ENCODE measurements around the gene CACNA1B. TPM values are rescaled to one million over a fixed set of nuclear protein-coding genes. Genes with fewer than 3 reads are reported as not detected.

CACNA1B gene
- total and polyA plus RNA-seq, 8 donors = 0.03 to 2.2 (median 0.51) TPM; not detected in 2

- H3K9me3 ChIP-seq = no peaks in the 10 kb centered on the region
- no peak overlapping the region for H3K4me3 ChIP-seq
- 50 to 71% (median 60%) methylated on average over 6 to 9 of the region's 9 CpGs for WGBS, 5 donors
- H3K36me3 ChIP-seq = no peaks in the 10 kb centered on the region
- no peaks in the 10 kb centered on the region for H3K4me1 ChIP-seq
- H3K27me3 ChIP-seq = peaks cover 0 to 21% (median 0%) of the 10 kb centered on the region in 3 donors
- TF ChIP-seq CTCF (IDR thresholded peaks at IDR 0.05) (no peak), EP300 (IDR thresholded peaks at IDR 0.05) (no peak), POLR2AphosphoS5 (IDR thresholded peaks at IDR 0.05) (no peak), POLR2A (IDR thresholded peaks at IDR 0.05) (no peak)
- intact Hi-C loops (cut with DNase I; ENCODE audit: low total_unique reads) = no loop called here
- H3K27ac ChIP-seq = no peak overlapping the region
- DNase-seq = peak in 1 of 2 donors; percentile 14
Measured at GRCh38 chr9:138072897-138073296, 195.3 kb downstream of the CACNA1B start.

GRCh38 chr9:138073408-138073807 is 195.8 kb downstream of the CACNA1B start:
- WGBS, 5 donors = 79 to 87% (median 81%) methylated on average over 12 of the region's 12 CpGs
- Histone ChIP-seq H3K9me3 (no peaks in the 10 kb centered on the region), H3K4me3 (no peak overlapping the region), H3K27me3 (peaks cover 0 to 24% (median 0%) of the 10 kb centered on the region in 3 donors), H3K4me1 (no peaks in the 10 kb centered on the region), H3K36me3 (no peaks in the 10 kb centered on the region), H3K27ac (no peak overlapping the region)
- DNase-seq = no peak
- intact Hi-C loops (cut with DNase I; ENCODE audit: low total_unique reads) = no loop called here
- TF ChIP-seq POLR2A (IDR thresholded peaks at IDR 0.05) = no peak
- no peak for TF ChIP-seq CTCF (IDR thresholded peaks at IDR 0.05)
- TF ChIP-seq POLR2AphosphoS5 (IDR thresholded peaks at IDR 0.05) = no peak
- TF ChIP-seq EP300 (IDR thresholded peaks at IDR 0.05) = no peak

GRCh38 chr9:138073808-138074207 is 196.2 kb downstream of the CACNA1B start:
- Histone ChIP-seq H3K4me3 (no peak overlapping the region), H3K27ac (no peak overlapping the region), H3K9me3 (no peaks in the 10 kb centered on the region), H3K4me1 (no peaks in the 10 kb centered on the region), H3K27me3 (peaks cover 0 to 20% (median 0%) of the 10 kb centered on the region in 3 donors), H3K36me3 (no peaks in the 10 kb centered on the region)
- TF ChIP-seq EP300 (IDR thresholded peaks at IDR 0.05) (no peak), POLR2AphosphoS5 (IDR thresholded peaks at IDR 0.05) (no peak), POLR2A (IDR thresholded peaks at IDR 0.05) (no peak), CTCF (IDR thresholded peaks at IDR 0.05) (no peak)
- peak in 1 of 2 donors; percentile 16 for DNase-seq
- intact Hi-C loops (cut with DNase I; ENCODE audit: low total_unique reads) = no loop called here
- 83 to 91% (median 89%) methylated on average over 9 to 12 of the region's 12 CpGs for WGBS, 5 donors

GRCh38 chr9:138074516-138074915 is 196.9 kb downstream of the CACNA1B start:
- H3K27me3 ChIP-seq = peaks cover 0 to 20% (median 0%) of the 10 kb centered on the region in 3 donors
- no peaks in the 10 kb centered on the region for H3K4me1 ChIP-seq
- WGBS, 5 donors = 84 to 92% (median 88%) methylated on average over 14 to 18 of the region's 18 CpGs
- H3K36me3 ChIP-seq = no peaks in the 10 kb centered on the region
- H3K9me3 ChIP-seq = no peaks in the 10 kb centered on the region
- peak in 1 of 2 donors; percentile 15 for DNase-seq
- no peak overlapping the region for H3K4me3 ChIP-seq
- no peak overlapping the region for H3K27ac ChIP-seq
- TF ChIP-seq CTCF (IDR thresholded peaks at IDR 0.05) = no peak
- no peak for TF ChIP-seq POLR2AphosphoS5 (IDR thresholded peaks at IDR 0.05)
- TF ChIP-seq POLR2A (IDR thresholded peaks at IDR 0.05) = no peak
- TF ChIP-seq EP300 (IDR thresholded peaks at IDR 0.05) = no peak
- intact Hi-C loops (cut with DNase I; ENCODE audit: low total_unique reads) = no loop called here
